HG03095 (cell line): ENCODE results near the gene RNASE7.
"Not testable (repeated sequence)": the region's sequence is repeated elsewhere in the genome, so short reads cannot be mapped to it uniquely, and the experiment has no call there.

ENCODE experiments used
- ATAC-seq: cut with Tn5 transposase; IDR thresholded peaks from one replicate; pipeline ENCODE4 v1.9.1; 2021; ENCODE audit warnings: moderate library complexity; ENCODE audit not compliant: unreplicated experiment

RNASE7 gene

GRCh38 chr14:21023174-21023573 lies 19.0 kb upstream of the RNASE7 start:
- ATAC-seq: no peak

GRCh38 chr14:21023817-21024584 lies 18.2 kb upstream of the RNASE7 start:
- ATAC-seq: no peak

GRCh38 chr14:21024585-21025370 lies 17.4 kb upstream of the RNASE7 start, which contains the start of gene NDRG2:
NDRG2 (minus strand) TSS chr14:21025061; CDS start chr14:21023315, 1,746 bp downstream.
- ATAC-seq: no peak

GRCh38 chr14:21025371-21026273 lies 16.5 kb upstream of the RNASE7 start:
- ATAC-seq: no peak

GRCh38 chr14:21026274-21026987 lies 15.7 kb upstream of the RNASE7 start:
- no peak for ATAC-seq

GRCh38 chr14:21026988-21027315 lies 15.2 kb upstream of the RNASE7 start:
- ATAC-seq: no peak

GRCh38 chr14:21029917-21030316 lies 12.2 kb upstream of the RNASE7 start, which contains the start of gene TPPP2:
TPPP2 (plus strand) TSS chr14:21030217; CDS start chr14:21030582, 365 bp downstream.
- no peak for ATAC-seq

GRCh38 chr14:21030531-21030930 lies 11.6 kb upstream of the RNASE7 start:
- no peak for ATAC-seq

GRCh38 chr14:21032326-21033132 lies 9.6 kb upstream of the RNASE7 start:
- no peak for ATAC-seq

- ATAC-seq: no peak
Observed at GRCh38 chr14:21033133-21033698, 8.9 kb upstream of the RNASE7 start.

- no peak for ATAC-seq
Observed at GRCh38 chr14:21034707-21035106, 7.5 kb upstream of the RNASE7 start, which contains the start of gene RNASE13. RNASE13 (minus strand) TSS chr14:21034807; CDS start chr14:21034288, 519 bp downstream.

- no peak for ATAC-seq
Observed at GRCh38 chr14:21036751-21037150, 5.4 kb upstream of the RNASE7 start.

GRCh38 chr14:21037156-21037555 lies 5.0 kb upstream of the RNASE7 start:
- ATAC-seq: no peak

GRCh38 chr14:21038441-21039422 lies 3.4 kb upstream of the RNASE7 start:
- no peak for ATAC-seq

GRCh38 chr14:21039585-21040369 lies 2.4 kb upstream of the RNASE7 start:
- no peak for ATAC-seq

- ATAC-seq: no peak
Observed at GRCh38 chr14:21040370-21040925, 1.7 kb upstream of the RNASE7 start.

GRCh38 chr14:21040941-21041340 lies 1.2 kb upstream of the RNASE7 start:
- not testable (repeated sequence) for ATAC-seq
